CD14-positive monocyte (primary cell): ENCODE data around the gene CAST. TPM values are rescaled to one million over a fixed set of nuclear protein-coding genes. Genes with fewer than 3 reads are reported as not detected.
"Not testable (repeated sequence)": the region's sequence is repeated elsewhere in the genome, so short reads cannot be mapped to it uniquely, and the experiment has no call there.

Experiments
- DNase-seq, 3 donors: peaks; one replicate each; pipeline ENCODE4 v3.0.0-alpha.2; 2011 to 2022
- H2AFZ ChIP-seq: 2 replicates; pipeline ENCODE4 v1.6.0; 2012; ENCODE audit warnings: mild to moderate bottlenecking, low read depth, low read length, inconsistent platforms; ENCODE audit not compliant: insufficient read depth, poor library complexity, severe bottlenecking
- H3K27ac ChIP-seq, 2 donors: 1 replicate in 1 of 2; 2 replicates in 1 of 2; pipeline ENCODE4 v1.5.1; 2012 to 2013; ENCODE audit warnings: low read length in 2 of 2, control low read depth in 1 of 2, inconsistent platforms in 1 of 2, low read depth in 1 of 2, mild to moderate bottlenecking in 1 of 2
- H3K27me3 ChIP-seq, 2 donors: one replicate each; pipeline versions ENCODE4 v1.6.0 to v1.6.1; 2011 to 2013; ENCODE audit warnings: low read length in 2 of 2; ENCODE audit not compliant: control insufficient read depth in 2 of 2, insufficient read depth in 2 of 2
- H3K36me3 ChIP-seq, 2 donors: replicated peaks in 1 of 2; 1 replicate in 1 of 2; 2 replicates in 1 of 2; pipeline versions ENCODE4 v1.5.1 to v1.6.1; 2012 to 2013; ENCODE audit warnings: low read length in 2 of 2, control low read depth in 1 of 2, inconsistent platforms in 1 of 2, mild to moderate bottlenecking in 1 of 2; ENCODE audit not compliant: insufficient read depth in 2 of 2, control insufficient read depth in 1 of 2
- H3K4me1 ChIP-seq, 2 donors: 1 replicate in 1 of 2; 2 replicates in 1 of 2; pipeline versions ENCODE4 v1.5.1 to v1.6.1; 2012 to 2013; ENCODE audit warnings: low read length in 2 of 2, control low read depth in 1 of 2, inconsistent platforms in 1 of 2, mild to moderate bottlenecking in 1 of 2, moderate library complexity in 1 of 2; ENCODE audit not compliant: insufficient read depth in 2 of 2, control insufficient read depth in 1 of 2
- H3K4me2 ChIP-seq: replicated peaks from 2 replicates; pipeline ENCODE3; 2012; ENCODE audit warnings: low read length, moderate library complexity, mild to moderate bottlenecking; ENCODE audit not compliant: poor library complexity, severe bottlenecking; ENCODE audit errors: extremely low read depth
- H3K4me3 ChIP-seq, 3 experiments: fragments of 200-600 bp in 1 of 3; sonication (generic) in 1 of 3; replicated peaks in 1 of 3; 1 replicate in 2 of 3; 2 replicates in 1 of 3; pipeline ENCODE4 v1.5.1; 2011 to 2013; ENCODE audit warnings: low read length in 3 of 3, mild to moderate bottlenecking in 3 of 3, control low read depth in 2 of 3, low read depth in 2 of 3, inconsistent platforms in 1 of 3, moderate library complexity in 1 of 3
- H3K79me2 ChIP-seq: 2 replicates; pipeline ENCODE4 v1.6.0; 2012; ENCODE audit warnings: mild to moderate bottlenecking, control low read depth, inconsistent platforms, low read length, moderate library complexity; ENCODE audit not compliant: insufficient read depth
- H3K9ac ChIP-seq: 2 replicates; pipeline ENCODE4 v1.6.0; 2017; ENCODE audit warnings: low read length, mild to moderate bottlenecking; ENCODE audit not compliant: insufficient read depth, poor library complexity, severe bottlenecking
- H3K9me3 ChIP-seq, 2 donors: replicated peaks in 1 of 2; 1 replicate in 1 of 2; 2 replicates in 1 of 2; pipeline versions ENCODE4 v1.5.1 to v1.6.1; 2012 to 2013; ENCODE audit warnings: low read length in 2 of 2, control low read depth in 1 of 2; ENCODE audit not compliant: control insufficient read depth in 1 of 2, insufficient read depth in 1 of 2
- H4K20me1 ChIP-seq: 2 replicates; pipeline ENCODE4 v1.6.0; 2012; ENCODE audit warnings: mild to moderate bottlenecking, low read length, control low read depth, moderate library complexity; ENCODE audit not compliant: insufficient read depth
- H3K27ac Mint-ChIP-seq, 7 donors: one replicate each; pipeline ENCODE4 v1.8.0; 2020; ENCODE audit warnings: mild to moderate bottlenecking in 7 of 7, mixed read lengths in 7 of 7, moderate library complexity in 6 of 7, inconsistent platforms in 2 of 7
- H3K27me3 Mint-ChIP-seq, 3 donors: one replicate each; pipeline ENCODE4 v1.8.0; 2021 to 2022; ENCODE audit warnings: low read depth in 3 of 3, mild to moderate bottlenecking in 3 of 3, mixed read lengths in 3 of 3, moderate library complexity in 3 of 3, inconsistent platforms in 1 of 3
- H3K36me3 Mint-ChIP-seq, 2 donors: one replicate each; pipeline ENCODE4 v1.8.0; 2020; ENCODE audit warnings: mixed read lengths in 2 of 2, inconsistent platforms in 1 of 2, mild to moderate bottlenecking in 1 of 2
- H3K4me1 Mint-ChIP-seq: one replicate; pipeline ENCODE4 v1.8.0; 2020; ENCODE audit warnings: mild to moderate bottlenecking, mixed read lengths
- H3K4me3 Mint-ChIP-seq, 2 donors: one replicate each; pipeline ENCODE4 v1.8.0; 2020; ENCODE audit warnings: mild to moderate bottlenecking in 2 of 2, mixed read lengths in 2 of 2, moderate library complexity in 1 of 2
- H3K9me3 Mint-ChIP-seq, 7 donors: one replicate each; pipeline ENCODE4 v1.8.0; 2020 to 2022; ENCODE audit warnings: mixed read lengths in 7 of 7, mild to moderate bottlenecking in 6 of 7, moderate library complexity in 6 of 7, inconsistent platforms in 2 of 7
- CTCF ChIP-seq: fragments of 200-600 bp; IDR thresholded peaks from one replicate; pipeline ENCODE4 v1.8.0; 2022; ENCODE audit warnings: antibody characterized with exemption, mild to moderate bottlenecking
- WGBS: methylation state at CpG from one replicate; pipeline ENCODE4 v1.1.5; 2013; ENCODE audit warnings: missing lambda C conversion rate; ENCODE audit not compliant: insufficient coverage; 5-methylcytosine and 5-hydroxymethylcytosine counted together
- intact Hi-C, 2 donors: fragments of 100-400 bp; cut with micrococcal nuclease; formaldehyde crosslinking; loops; one replicate each; pipeline versions ENCODE4 v1.15.0 to v1.15.1; 2023
- polyA plus RNA-seq, 3 donors: library from polyadenylated mRNA; depleted of rRNA in 1 of 3; unstranded in 2 of 3; stranded (reverse) in 1 of 3; fragments of 300-500 nt in 2 of 3; fragments of >200 nt in 1 of 3; fragmentation: Illumina TruSeq in 2 of 3; gene quantifications; 1 replicate in 2 of 3; 2 replicates in 1 of 3; pipeline ENCODE4 v1.2.3, GENCODE V29; 2012 to 2021

The CAST gene
- polyA plus RNA-seq, 3 donors = 49.6 to 125 (median 76.8) TPM

GRCh38 chr5:96616801-96617200, 45.4 kb upstream of the CAST start:
- intact Hi-C loops = loop anchor here in 1 of 2 donors (10.0 kb wide), 1 partner anchor 48 kb away; the partner anchor contains the start of gene CAST
- WGBS = 63% methylated on average over 2 of the region's 3 CpGs

GRCh38 chr5:96618311-96619016, 43.7 kb upstream of the CAST start:
- H3K4me2 ChIP-seq, DNase-seq, H3K36me3 Mint-ChIP-seq, H4K20me1 ChIP-seq, H3K4me3 Mint-ChIP-seq, H3K79me2 ChIP-seq, H2AFZ ChIP-seq, H3K36me3 ChIP-seq, H3K27me3 Mint-ChIP-seq, H3K9ac ChIP-seq, H3K27me3 ChIP-seq, H3K4me3 ChIP-seq, H3K27ac ChIP-seq: not testable (repeated sequence)
- Mint-ChIP-seq H3K27ac (peak overlapping the region in 1 of 7 donors; percentile 10), H3K4me1 (peaks cover 33% of the 10 kb centered on the region), H3K9me3 (peaks cover 10 to 22% (median 16%) of the 10 kb centered on the region in 7 donors)
- WGBS = 98% methylated on average over 30 of the region's 30 CpGs
- Histone ChIP-seq H3K4me1 (peaks cover 19 to 21% of the 10 kb centered on the region in 2 donors), H3K9me3 (peaks cover 10 to 17% of the 10 kb centered on the region in 2 donors)
- intact Hi-C loops = loop anchor here in 1 of 2 donors (10.0 kb wide), 1 partner anchor 46 kb away; the partner anchor contains the start of gene CAST

More at GRCh38 chr5:96616801-96617200, 45.4 kb upstream of the CAST start:
- no peak overlapping the region for H3K4me3 ChIP-seq
- TF ChIP-seq CTCF = no peak
- Mint-ChIP-seq H3K27me3 (peaks cover 0 to 3% (median 1%) of the 10 kb centered on the region in 3 donors), H3K36me3 (no peaks in the 10 kb centered on the region), H3K4me1 (peaks cover 36% of the 10 kb centered on the region), H3K4me3 (no peak overlapping the region), H3K27ac (no peak overlapping the region), H3K9me3 (peaks cover 10 to 20% (median 16%) of the 10 kb centered on the region in 7 donors)
- H3K9me3 ChIP-seq = peaks cover 10 to 17% of the 10 kb centered on the region in 2 donors
- H3K27ac ChIP-seq = no peak overlapping the region
- H4K20me1 ChIP-seq = no peaks in the 10 kb centered on the region
- H3K4me1 ChIP-seq = peaks cover 19 to 21% of the 10 kb centered on the region in 2 donors
- no peak overlapping the region for H3K4me2 ChIP-seq
- no peak overlapping the region for H2AFZ ChIP-seq
- no peaks in the 10 kb centered on the region for H3K36me3 ChIP-seq
- no peak overlapping the region for H3K9ac ChIP-seq
- H3K79me2 ChIP-seq = no peaks in the 10 kb centered on the region
- DNase-seq = peak in 2 of 3 donors; percentile 18 to 21
- peaks cover 3 to 5% of the 10 kb centered on the region in 2 donors for H3K27me3 ChIP-seq
